Measurements from ENCODE around the gene ZNF76.
A peak's percentile ranks its signal among the peaks of the same experiment; 100 is the strongest.

The ZNF76 gene

DNA sequence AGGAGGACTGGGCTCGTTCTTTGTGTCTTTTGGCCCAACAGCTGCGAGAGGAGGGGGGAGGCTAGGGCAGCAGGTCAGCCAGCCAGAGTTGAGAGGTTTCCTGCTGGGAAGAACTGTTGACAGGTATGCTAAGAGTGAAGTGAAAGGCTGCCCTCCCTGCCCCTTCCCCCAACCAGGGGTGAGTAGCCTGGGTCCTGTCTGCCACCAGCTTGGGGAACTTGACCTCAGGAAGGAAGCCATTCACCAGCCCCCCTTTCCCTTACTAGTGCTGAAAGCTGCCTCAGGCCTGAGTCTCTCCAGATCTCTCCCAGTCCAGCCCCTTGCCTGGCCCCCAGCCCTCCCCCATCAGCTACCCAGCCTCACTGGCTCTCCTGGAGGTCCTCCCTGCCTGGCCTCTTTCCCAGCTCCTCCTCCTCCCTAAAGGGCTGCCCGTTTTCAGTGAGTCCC, 20.7 kb upstream of the ZNF76 start:
- DNase-seq: no peak

DNA sequence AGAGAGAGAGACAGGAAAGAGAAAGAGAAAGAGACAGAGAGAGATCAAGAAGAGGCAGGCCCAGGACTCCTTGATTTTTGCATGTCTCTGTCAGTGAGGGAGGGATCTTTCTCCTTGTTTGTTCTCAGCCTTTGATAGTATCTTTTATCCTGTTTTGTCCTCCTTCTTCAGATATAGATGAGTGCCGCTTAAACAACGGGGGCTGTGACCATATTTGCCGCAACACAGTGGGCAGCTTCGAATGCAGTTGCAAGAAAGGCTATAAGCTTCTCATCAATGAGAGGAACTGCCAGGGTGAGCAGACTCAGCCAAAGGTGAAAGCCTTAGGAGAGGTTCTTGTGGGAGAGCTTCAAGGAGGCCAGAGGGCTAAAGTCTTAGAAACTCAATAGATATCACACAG, 20.0 kb upstream of the ZNF76 start:
- DNase-seq: no peak

DNA sequence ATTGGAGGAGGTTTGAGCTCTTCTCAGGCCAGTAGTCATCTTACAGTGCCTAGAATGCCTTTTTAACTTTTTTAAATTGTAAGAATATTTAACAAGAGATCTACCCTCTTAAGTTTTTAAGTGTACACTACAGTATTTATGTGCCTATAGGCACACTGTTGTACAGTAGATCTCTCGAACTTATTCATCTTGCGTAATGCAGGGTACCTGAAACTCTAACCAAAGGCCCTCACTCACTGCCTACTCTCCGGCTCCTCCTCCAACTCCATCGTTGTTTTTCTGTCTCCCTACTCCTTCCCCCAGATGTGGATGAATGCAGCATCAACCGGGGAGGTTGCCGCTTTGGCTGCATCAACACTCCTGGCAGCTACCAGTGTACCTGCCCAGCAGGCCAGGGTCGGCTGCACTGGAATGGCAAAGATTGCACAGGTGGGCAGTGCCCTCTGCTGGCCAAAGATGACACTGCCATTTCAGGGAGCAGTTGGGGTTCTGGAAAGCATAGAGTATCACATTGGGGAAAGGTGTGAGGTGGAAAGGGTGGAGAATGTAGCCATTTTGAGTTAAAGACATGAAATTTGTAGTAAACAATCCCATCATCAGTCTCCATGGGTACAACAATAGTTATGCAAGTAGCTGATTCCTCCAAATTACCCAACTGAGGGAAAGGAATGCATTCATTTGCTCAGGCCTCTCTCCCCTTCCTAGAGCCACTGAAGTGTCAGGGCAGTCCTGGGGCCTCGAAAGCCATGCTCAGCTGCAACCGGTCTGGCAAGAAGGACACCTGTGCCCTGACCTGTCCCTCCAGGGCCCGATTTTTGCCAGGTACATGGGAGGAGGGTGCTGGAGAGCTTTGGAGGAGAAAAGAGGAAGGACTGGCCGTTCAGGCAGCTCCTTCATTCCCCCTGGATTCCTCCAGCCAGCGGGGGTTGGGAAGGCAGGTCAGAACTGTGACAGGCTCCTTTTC, 18.4 kb upstream of the ZNF76 start:
- peak; percentile 74 for DNase-seq

DNA sequence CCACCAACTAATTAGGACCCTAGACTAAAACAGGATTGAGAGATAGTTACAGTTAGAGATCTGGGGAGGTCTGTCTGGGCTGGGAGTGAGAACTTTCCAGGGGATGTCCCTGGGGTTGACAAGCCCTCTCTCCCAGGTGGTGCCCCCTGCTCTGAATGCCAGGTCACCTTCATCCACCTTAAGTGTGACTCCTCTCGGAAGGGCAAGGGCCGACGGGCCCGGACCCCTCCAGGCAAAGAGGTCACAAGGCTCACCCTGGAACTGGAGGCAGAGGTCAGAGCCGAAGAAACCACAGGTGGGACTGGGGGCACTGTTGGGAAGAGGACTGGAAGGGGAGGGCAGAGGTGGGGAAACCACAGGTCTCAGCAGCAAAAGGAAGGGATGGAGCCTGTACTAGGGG, 17.0 kb upstream of the ZNF76 start:
- no peak for DNase-seq

DNA sequence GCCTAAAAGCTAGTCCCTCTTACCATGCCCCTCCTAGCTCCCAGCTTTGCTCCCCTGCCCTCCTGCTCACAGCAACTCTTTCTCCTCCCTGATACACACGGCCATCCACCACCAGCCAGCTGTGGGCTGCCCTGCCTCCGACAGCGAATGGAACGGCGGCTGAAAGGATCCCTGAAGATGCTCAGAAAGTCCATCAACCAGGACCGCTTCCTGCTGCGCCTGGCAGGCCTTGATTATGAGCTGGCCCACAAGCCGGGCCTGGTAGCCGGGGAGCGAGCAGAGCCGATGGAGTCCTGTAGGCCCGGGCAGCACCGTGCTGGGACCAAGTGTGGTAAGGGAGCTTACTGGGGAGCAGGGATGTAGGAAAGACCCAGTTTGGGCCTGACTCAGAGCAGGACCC, 16.6 kb upstream of the ZNF76 start:
- no peak for DNase-seq

DNA sequence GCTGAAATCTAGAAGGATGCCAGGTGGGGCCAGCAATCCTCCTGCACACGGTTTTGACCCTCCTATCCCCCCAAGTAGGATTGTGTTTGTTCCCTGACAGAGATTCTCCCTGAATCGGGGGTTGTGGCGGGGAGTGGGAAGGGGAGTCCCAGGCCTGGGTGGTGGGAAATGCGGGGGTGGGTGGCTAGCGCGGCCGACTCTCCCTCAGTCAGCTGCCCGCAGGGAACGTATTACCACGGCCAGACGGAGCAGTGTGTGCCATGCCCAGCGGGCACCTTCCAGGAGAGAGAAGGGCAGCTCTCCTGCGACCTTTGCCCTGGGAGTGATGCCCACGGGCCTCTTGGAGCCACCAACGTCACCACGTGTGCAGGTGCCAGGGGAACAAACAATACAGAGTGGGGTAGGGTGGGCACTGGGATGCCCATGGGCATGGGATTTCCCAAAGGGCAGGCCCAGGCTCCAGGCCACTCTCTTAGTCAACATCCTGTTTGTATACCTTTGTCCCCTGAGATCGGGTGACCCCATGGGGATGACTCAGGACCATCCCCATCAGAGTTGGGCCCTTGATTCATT, 16.1 kb upstream of the ZNF76 start:
- DNase-seq: no peak

DNA sequence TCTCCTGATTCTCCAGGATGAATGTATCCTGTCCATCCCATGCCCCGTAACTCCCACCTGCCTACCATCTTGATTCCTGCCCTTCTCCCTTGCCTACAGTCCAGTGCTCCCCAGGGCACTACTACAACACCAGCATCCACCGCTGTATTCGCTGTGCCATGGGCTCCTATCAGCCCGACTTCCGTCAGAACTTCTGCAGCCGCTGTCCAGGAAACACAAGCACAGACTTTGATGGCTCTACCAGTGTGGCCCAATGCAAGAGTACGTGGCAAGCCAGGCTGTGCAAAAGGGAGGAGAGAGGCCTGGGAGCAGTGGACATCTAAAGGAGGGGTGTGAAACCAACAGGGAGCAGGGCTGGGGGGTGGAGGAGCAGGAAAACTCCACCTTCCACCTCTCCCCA, 15.0 kb upstream of the ZNF76 start:
- DNase-seq: no peak

DNA sequence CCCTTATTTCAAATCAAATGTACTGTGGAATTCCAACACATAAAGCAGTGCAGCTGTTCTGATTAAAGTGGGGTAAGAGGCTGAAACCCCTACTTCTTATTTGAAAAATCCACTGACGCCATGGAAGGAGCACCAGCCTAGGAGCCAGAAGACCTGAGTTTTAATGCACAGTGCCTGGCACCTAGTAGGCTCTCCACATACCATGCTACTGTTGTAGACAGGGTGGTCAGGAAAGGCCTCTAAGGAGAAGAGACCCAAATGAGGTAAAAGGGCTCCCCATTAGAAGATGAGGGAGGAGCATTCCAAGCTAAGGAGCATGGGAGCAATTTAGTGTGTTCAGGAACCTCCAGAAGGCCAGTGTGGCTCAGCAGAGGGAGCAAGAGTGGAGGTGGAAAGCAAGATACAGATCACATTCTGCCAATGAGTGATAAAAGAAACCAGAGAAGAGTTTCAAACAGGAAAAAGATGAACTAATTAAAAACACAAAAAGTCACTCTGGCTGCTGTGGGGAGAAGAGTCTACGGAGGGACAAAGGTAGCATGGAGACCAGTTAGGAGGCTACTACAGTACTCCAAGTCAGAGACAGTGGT, 11.8 kb upstream of the ZNF76 start:
- DNase-seq: no peak

DNA sequence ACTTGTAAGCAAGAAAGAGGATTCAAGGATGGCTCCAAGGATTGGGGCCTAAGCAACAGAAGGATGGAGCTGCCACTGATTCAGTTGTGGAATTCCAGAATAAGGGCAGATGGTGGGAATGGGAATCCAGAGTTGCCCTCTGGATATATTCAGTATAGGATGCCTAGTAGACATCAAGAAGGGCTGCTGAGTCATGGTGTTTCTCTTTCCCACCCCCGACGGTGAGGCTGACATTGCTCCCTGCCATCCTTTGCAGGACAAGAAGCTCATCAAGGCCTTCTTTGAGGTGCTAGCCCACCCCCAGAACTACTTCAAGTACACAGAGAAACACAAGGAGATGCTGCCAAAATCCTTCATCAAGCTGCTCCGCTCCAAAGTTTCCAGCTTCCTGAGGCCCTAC, 11.2 kb upstream of the ZNF76 start:
- DNase-seq: no peak

DNA sequence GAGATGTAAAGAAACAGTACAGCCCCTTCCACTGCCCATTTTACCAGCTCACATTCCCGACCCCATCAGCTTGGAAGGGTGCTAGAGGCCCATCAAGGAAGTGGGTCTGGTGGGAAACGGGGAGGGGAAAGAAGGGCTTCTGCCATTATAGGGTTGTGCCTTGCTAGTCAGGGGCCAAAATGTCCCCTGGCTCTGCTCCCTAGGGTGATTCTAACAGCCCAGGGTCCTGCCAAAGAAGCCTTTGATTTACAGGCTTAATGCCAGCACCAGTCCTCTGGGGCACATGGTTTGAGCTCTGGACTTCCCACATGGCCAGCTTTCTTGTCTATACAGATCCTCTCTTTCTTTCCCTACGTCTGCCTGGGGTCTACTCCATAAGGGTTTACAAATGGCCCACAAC, 10.6 kb upstream of the ZNF76 start:
- no peak for DNase-seq

DNA sequence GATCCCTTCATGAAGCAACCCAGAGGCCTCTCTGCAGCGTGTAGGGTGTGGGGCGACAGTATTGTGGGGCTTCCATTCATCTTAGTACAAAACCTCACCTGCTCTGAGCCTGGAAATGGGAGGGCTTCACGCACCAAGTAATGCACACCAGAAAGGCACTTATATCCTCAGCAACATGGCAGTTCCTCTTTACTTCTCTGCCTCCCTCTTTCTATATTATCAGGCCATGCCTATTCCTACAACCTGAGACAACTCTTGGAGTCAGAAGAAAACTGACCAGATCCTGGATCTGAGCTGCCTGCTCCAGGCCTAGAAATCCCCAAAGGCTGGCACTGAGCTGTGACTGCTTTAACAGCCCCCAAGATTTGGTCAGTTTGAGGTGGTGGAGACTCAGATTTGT, 7.6 kb upstream of the ZNF76 start:
- DNase-seq: no peak

DNA sequence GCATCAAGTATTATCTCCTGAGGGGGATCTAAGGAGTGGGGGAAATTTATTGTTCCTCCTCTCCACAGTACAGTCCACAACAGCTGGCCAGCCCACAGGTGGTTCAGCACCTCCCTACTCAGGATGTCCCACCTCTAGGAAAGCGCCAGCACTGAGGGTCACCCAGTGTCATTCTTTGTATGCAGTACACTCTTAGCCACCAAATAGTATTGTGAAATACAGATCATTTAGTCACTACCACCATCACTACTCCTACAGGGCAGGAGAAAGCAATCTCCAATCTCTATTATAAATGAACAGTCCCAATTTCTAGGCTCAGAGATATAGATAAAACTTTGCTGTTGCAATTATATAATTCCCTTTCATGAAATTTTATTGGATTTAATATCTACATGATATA, 6.3 kb upstream of the ZNF76 start:
- no peak for DNase-seq

DNA sequence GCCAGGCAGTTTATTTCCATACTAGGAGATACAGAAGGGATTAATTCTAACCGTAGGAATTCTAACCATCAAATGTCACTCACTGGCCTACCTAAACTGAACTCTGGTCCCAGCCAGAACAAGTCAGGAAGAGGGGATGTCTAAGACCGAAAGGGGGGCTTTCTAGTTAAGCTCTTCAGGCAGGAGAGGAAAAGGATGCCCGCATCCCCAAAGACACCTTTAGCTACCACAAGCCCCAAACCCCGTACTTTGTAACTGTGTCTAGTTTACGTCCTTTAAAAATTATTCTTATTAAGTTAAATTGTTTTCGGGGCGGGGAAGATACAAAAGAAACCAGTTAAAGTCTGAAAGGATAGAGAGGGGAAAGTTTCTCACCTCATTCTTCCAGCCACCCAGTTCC, 1.2 kb upstream of the ZNF76 start:
- no peak for DNase-seq

DNA sequence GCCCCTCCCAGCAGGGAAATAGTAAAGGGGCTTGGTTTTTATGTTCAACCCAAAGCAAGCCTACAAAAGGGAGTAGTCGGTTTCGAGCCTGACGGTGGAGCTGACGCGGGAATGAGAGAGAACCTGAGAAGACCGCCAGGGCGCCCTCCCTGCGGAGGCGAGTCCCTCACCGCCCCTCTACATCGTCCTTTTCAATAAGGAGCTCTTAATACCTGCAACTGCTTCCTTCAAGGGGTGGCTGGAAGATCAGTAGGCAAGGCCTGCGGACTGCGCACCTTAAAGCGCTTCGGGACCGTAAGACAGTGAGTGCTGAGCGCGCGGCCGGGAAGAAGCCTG, 709 bp upstream of the ZNF76 start:
- no peak for DNase-seq

DNA sequence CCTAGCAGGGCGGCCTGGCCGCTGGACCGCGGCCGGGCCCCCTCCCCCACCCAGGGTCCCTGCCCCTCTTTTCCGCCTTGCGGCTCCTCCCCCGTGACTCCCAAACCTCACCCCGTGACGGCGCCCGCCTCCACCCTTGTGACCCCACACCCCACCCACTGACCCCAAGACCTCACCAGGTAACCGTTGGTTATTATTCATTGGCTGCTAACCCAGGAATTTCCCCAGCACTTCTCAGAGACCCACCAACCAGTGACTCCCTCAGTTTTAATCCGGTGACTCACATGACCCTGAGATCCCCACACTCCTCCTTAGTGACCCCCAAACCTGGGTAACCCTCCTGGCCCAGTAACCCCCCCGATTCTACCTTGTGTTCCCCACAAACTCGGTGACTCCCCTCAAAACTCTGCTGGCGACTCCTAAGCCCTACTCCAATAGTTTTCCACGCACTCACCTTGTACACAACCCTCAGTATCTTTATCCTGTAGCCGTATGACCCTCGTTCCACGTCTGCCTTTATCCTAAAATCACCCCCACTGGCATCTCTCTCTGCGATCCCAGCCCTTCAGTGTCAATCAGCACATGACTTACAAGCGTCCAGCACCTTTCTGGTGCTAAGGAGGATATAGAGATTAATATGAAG, 534 bp downstream of the ZNF76 start:
- peak; percentile 93 for DNase-seq

DNA sequence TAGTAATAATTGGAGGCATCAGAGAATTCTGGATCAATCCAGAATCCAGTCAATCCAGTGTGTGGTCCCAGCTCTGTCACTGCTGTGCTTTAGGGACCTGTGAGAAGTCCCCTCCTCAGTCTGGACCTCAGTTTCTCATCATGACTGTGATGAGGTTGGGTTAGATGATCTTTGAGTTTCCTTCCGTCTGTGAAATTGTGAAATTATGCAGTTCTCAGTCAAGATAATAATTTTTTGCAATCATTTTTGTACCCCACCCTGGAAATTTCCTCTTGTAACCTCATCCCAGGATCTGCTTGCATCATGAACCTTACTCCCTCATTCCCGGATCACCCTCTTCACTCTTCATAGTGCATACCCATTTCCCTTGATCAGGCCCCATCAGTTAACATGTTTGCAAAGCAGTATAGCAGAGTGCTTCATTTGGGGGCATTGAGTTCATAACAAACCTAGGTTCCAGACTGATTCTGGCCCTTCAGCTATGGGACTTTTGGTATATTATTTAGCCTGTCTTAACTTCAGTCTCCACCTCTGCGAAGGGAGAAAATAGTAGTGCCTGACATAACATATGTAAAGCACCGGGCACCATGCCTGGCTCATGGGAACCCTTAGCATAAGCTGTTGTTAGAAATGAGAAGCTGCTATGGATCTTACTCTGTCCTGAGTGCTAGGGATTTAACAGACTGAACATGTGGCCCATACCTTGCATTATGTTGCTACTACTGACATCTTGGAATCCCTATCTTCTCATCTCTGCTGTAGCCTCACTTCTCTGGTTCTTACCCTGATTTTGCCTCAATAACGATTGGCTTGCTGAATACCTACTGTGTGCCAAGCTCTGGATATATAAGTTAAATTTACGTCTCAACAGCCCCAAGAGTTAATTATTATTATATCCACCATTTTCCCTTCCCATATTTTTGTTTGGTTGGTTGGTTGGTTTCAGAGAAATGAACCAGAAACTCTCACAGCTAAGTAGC, 1.3 kb downstream of the ZNF76 start:
- no peak for DNase-seq

DNA sequence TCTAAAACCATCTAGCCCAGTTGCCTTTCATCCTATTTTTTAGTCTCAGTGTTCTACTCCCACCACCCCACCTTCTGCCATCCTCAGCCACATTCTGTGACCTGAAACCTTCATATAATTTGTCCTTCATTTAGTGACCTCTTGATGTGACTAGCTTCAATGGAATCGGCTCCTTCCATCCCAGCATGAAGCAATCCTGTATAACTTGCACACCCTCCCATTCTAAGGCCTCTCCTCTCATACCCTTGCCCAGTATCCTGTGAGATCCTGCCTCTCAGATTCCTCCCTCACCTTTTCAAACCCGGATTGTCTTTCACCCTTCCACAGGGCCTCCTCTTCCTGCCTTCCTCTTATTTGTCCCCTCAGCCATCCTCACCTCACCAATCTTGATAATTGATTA, 3.1 kb downstream of the ZNF76 start:
- no peak for DNase-seq

DNA sequence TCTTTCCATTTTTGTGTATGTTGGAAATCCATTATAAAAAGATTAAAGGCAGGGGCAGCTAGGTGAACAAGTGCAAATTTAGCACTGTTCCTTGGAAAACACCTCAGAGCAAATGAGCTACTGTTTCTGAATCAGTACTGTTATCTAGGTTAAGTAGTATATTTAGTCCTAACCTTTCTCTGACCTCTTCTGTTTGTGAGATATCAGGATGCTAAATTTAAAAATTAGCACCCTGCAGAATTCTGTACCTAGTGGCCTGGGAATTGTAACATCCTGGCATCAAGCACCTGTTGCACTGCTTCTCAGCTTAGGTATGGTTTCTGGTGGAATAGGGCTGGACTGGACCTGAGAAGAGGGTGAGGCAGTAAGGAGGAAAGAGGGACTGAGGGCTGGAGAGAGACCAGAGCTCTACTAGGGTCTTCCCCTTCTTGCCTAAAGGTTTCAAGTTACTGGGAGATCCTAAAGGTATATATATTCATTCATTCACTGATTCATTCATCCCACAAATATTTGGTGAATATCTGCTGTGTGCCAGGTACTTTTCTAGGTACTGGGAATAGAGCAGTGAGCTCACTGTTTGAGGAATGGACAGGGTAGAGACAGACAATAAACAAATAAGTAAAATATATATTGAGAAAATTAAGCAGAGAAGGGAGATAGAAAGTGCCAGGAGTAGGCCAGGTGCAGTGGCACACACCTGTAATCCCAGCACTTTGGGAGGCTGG, 5.2 kb downstream of the ZNF76 start:
- no peak for DNase-seq

DNA sequence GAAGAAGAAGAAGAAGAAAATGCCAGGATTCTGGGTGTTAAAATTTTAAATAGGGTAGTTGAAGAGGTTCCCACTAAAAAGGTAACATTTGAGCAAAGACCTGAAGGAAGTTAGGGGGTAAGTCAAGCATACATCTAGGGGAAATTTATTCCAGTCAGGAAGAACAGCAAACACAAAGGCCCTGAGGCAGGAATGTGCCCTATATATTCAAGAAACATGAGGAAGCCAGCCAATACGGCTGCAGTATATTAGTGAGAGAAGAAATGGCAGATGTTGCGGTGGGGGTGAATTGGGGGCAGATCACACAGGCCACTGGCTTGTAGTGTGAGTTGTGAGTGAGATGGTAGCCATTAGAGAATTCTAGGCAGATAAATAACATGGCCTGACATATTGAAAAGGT, 6.0 kb downstream of the ZNF76 start:
- no peak for DNase-seq

DNA sequence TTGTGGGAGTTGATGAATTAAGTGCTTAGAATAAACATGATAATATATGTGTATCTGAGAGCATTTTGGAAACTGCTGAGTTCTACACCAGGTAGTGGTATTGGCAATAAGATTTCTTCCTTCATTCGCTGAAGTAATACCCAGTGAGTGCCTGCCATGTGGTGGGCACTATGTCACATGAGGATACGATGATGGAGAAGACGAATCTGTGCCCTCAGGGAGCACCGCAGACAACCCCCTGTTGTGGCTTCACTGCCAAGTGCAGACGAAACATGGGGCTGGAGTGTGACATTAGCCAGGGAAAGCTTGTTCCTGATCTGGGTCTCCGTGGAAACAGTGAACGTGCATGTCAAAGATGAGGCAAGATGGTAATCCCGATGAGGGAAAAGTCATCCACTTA, 7.9 kb downstream of the ZNF76 start:
- DNase-seq: no peak

DNA sequence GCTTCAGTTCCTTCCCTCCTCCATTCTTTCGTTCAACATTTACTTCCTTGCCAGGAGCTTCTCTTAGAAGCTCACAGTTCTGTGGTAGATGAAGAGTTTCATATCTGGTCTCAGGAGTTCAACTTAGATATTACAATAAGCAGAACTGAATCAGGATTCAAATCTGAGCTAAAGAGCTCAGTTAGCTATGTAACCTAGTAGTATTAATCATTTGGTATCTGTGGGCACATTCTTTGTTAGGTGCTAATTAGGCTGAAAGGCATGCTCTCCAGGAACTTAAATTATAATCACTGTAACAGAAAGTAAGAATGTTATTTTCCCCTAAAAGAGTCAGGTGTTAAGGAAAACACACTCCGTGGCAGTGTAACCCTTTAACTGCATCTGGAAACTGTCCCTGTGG, 8.4 kb downstream of the ZNF76 start:
- DNase-seq: no peak

DNA sequence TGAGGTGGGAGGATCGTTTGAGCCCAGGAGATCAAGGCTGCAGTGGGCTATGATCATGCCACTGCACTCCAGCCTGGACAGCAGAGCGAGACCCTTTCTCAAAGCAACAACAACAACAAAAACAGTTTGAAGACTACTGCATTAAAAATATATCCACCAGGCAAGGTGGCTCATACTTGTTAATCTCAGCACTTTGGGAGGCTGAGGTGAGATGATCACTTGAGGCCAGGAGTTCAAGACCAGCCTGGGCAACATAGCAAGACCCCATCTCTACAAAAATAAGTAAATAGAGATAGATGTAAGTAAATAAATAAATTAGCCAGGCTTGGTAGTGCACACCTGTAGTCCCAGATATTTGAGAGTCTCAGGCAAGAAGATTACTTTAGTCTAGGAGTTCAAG, 12.5 kb downstream of the ZNF76 start:
- DNase-seq: no peak
